HG03354 (cell line): ENCODE measurements around the gene RIPOR3.
"Not testable (repeated sequence)": the region's sequence is repeated elsewhere in the genome, so short reads cannot be mapped to it uniquely, and the experiment has no call there.

Experiments
- ATAC-seq: cut with Tn5 transposase; IDR thresholded peaks from one replicate; pipeline ENCODE4 v1.9.1; 2021; ENCODE audit warnings: mild to moderate bottlenecking; ENCODE audit not compliant: unreplicated experiment, poor library complexity, severe bottlenecking

The RIPOR3 gene

GRCh38 chr20:50618537-50618936 is 72.8 kb downstream of the RIPOR3 start:
- no peak for ATAC-seq

GRCh38 chr20:50617022-50617421 is 74.3 kb downstream of the RIPOR3 start:
- no peak for ATAC-seq

GRCh38 chr20:50615407-50615806 is 75.9 kb downstream of the RIPOR3 start:
- ATAC-seq: no peak

- ATAC-seq: no peak
Measured at GRCh38 chr20:50613438-50614169, 77.7 kb downstream of the RIPOR3 start.

GRCh38 chr20:50611128-50611810 is 80.1 kb downstream of the RIPOR3 start:
- no peak for ATAC-seq

GRCh38 chr20:50610212-50610718 is 81.1 kb downstream of the RIPOR3 start:
- ATAC-seq: no peak

GRCh38 chr20:50609438-50609989 is 81.8 kb downstream of the RIPOR3 start:
- ATAC-seq: no peak

- no peak for ATAC-seq
Measured at GRCh38 chr20:50608750-50609104, 82.6 kb downstream of the RIPOR3 start.

GRCh38 chr20:50607850-50608749 is 83.2 kb downstream of the RIPOR3 start:
- ATAC-seq: no peak

- ATAC-seq: no peak
Measured at GRCh38 chr20:50607436-50607835, 83.9 kb downstream of the RIPOR3 start.

- no peak for ATAC-seq
Measured at GRCh38 chr20:50605136-50605535, 86.2 kb downstream of the RIPOR3 start.

- ATAC-seq: no peak
Measured at GRCh38 chr20:50604451-50604850, 86.9 kb downstream of the RIPOR3 start.

GRCh38 chr20:50602432-50603088 is 88.8 kb downstream of the RIPOR3 start:
- ATAC-seq: no peak

- ATAC-seq: no peak
Measured at GRCh38 chr20:50601511-50602431, 89.6 kb downstream of the RIPOR3 start.

- ATAC-seq: no peak
Measured at GRCh38 chr20:50600281-50600895, 91.0 kb downstream of the RIPOR3 start.

- not testable (repeated sequence) for ATAC-seq
Measured at GRCh38 chr20:50598768-50599167, 92.6 kb downstream of the RIPOR3 start.

- ATAC-seq: no peak
Measured at GRCh38 chr20:50598074-50598473, 93.3 kb downstream of the RIPOR3 start.

GRCh38 chr20:50597406-50597969 is 93.9 kb downstream of the RIPOR3 start:
- no peak for ATAC-seq
